Choroid plexus epithelial cell (primary cell): ENCODE measurements around the gene MRFAP1L1.

Experiments used
- DNase-seq: peaks from one replicate; pipeline ENCODE4 v3.0.0-alpha.2; 2010; ENCODE audit warnings: low read depth
- H3K4me3 ChIP-seq: 2 replicates; pipeline ENCODE4 v1.5.1; 2011; ENCODE audit warnings: low read depth, mild to moderate bottlenecking, control low read depth, low read length, moderate library complexity
- TF ChIP-seq, protein P1 (sequence below): conservative IDR thresholded peaks from 2 replicates; pipeline ENCODE4 v1.5.1; 2011; ENCODE audit warnings: low read depth, mild to moderate bottlenecking, control low read depth, inconsistent platforms, low read length, moderate library complexity

The MRFAP1L1 gene

DNA sequence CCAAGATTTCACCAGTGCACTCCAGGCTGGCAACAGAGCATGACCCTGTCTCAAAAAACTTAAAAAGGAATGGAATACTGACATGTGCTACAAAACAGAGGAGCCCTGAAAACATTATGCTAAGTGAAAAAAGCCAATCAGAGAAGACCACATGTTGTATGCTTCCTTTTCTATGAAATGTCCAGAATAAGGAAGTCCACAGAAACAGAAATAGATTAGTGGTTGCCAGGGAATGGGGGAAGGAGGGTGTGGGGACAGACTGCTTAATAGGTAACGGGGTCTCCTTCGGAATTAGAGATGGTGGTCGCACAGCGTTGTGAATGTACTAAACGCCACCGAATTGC, 42.8 kb upstream of the MRFAP1L1 start:
- TF ChIP-seq, protein P1, sequence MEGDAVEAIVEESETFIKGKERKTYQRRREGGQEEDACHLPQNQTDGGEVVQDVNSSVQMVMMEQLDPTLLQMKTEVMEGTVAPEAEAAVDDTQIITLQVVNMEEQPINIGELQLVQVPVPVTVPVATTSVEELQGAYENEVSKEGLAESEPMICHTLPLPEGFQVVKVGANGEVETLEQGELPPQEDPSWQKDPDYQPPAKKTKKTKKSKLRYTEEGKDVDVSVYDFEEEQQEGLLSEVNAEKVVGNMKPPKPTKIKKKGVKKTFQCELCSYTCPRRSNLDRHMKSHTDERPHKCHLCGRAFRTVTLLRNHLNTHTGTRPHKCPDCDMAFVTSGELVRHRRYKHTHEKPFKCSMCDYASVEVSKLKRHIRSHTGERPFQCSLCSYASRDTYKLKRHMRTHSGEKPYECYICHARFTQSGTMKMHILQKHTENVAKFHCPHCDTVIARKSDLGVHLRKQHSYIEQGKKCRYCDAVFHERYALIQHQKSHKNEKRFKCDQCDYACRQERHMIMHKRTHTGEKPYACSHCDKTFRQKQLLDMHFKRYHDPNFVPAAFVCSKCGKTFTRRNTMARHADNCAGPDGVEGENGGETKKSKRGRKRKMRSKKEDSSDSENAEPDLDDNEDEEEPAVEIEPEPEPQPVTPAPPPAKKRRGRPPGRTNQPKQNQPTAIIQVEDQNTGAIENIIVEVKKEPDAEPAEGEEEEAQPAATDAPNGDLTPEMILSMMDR = no peak
- no peak for DNase-seq
- H3K4me3 ChIP-seq = no peak overlapping the region

DNA sequence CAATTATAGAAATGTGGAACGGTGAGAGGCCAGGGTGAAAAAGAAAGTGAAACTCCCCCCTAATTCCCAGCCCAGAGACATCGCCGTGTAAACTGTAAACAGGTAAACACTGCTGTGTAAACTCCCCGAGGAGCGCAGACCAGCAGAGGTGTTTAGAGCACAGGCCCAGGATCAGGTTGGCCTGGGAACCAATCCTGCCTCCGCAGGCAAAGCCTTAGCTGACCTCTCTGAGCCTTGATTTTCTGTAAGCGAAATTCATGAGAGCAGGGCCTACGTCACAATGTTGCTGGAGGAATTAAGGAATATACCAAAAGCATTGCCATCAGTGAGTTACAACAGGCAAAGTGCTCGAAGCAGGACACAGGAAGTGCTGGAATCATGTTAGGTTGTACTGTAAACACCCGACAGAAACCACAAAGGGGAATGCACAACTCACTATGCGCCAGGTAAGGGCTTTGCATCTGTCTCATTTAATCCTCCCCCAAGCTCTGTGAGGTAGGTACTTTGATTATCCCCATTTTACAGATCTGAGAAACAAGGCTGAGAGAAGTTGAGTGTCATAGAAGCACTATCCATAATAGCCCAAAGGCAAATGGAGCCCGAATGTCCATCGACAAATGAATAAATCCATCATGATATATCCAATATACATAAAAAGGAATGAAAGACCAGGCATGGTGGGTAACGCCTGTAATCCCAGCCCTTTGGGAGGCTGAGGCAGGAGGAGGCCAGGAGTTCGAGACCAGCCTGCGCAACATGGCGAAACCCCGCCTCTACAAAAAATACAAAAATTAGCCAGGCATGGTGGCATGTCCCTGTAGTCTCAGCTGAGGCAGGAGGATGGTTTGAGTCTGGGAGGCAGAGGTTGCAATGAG, 42.2 kb upstream of the MRFAP1L1 start:
- TF ChIP-seq, protein P1 = no peak
- H3K4me3 ChIP-seq = no peak overlapping the region
- DNase-seq = no peak

DNA sequence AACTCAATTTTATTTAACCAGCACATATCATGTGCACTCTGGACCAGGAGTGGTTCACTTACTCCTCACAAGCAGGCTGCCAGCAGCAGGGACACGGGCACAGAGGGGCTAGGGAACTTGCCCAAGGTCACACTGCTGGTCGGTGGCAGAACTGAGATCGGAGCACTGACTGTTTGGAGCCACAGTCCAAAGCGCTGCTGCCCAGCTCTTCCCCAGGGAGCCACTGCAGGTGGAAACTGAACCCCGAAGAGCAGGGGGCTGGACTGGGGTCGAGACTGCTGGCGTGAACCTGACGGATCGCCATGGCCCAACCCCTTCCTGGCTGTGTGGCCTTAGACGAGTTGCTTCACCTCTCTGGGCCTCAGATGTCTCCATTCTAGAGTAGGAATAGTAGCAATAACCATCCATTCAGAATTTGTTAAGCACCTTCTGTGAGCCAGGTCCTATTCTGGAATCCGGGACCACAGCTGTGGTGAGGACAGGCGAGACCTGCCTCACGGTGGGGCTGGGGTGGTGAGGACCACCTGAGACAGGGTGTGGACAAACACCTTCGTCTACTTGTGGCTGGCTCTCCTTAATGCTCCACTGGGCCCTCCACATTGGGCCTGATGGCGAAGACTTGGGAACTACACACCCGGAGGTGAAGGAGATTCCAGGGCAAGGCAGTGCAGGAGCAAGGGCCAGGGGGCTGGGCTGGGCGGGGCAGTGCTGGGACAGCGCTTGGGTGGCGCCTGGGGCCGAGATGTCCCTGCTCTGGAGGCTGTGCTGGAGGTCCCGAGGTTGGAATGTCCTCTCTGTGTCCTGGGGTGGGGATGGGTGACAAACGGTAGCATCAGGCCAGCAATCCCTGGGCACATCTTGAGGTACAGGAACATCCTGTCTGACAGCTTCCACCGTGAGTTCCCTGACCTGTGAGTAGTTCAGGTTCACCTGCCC, 40.9 kb upstream of the MRFAP1L1 start:
- no peak overlapping the region for H3K4me3 ChIP-seq
- TF ChIP-seq, protein P1 = no peak
- no peak for DNase-seq

DNA sequence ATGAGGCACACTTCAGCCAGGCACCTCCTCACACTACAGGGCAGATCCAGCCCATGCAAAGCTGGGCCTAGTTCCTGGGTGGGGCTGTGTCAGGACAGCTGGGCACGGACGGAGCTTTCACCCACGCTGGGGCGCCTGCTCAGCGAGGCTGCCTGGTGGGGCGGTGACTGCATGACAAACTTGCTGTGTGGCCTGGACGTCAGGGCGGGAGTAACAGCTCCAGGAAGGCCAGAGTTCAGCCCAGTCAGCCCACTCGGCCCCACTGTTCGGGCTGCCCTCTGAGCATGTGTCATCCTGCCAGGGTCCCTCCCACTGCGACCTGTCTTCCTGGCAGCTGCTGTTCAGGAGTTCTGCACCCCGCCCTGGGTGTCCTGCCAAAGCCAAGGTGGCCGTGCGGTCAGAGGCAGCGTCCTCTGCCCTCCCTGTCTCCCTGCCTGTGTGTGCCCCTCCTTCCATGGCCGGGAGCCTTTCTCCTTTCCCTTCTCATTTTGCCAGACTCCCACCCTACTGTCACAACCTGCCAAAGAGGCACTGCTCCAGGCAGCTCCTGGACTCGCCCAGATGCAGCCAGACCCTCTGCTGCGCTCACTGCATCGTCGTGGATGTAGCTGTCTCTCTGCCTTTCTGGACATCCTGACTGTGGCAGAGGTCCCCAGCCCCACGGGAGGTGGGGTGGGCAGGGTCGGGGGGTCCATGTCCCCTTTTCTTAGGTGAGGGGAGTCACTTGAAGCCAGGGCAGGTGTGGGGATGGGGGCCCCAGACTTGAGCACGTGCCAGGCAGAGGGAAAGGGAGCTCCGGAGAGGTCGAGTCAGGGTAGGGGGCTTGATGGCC, 39.9 kb upstream of the MRFAP1L1 start:
- H3K4me3 ChIP-seq = no peak overlapping the region

DNA sequence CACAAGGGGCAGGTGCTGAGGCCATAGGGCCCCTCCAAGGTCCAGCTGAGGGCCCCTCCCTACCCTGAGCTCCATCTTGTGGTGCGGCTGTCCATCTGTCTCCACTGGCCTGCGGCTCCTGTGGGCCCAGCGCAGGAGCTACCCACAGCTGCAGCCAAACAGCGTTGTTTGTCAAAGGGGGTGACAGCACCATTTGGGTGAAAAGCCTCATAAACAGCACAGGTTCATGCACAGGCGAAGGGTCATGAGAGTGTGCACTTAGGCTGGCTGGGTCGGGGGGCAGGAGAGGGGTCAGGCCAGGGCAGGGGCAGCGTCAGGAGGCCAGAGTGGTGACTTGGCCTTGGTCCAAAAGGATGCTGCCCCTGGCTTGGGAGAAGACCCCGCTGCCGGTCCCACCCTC, 38.6 kb upstream of the MRFAP1L1 start:
- DNase-seq = no peak
- TF ChIP-seq, protein P1 = no peak
- no peak overlapping the region for H3K4me3 ChIP-seq

More for the DNA sequence above, 39.9 kb upstream of the MRFAP1L1 start:
- TF ChIP-seq, protein P1 = no peak
- peak; percentile 16 for DNase-seq

DNA sequence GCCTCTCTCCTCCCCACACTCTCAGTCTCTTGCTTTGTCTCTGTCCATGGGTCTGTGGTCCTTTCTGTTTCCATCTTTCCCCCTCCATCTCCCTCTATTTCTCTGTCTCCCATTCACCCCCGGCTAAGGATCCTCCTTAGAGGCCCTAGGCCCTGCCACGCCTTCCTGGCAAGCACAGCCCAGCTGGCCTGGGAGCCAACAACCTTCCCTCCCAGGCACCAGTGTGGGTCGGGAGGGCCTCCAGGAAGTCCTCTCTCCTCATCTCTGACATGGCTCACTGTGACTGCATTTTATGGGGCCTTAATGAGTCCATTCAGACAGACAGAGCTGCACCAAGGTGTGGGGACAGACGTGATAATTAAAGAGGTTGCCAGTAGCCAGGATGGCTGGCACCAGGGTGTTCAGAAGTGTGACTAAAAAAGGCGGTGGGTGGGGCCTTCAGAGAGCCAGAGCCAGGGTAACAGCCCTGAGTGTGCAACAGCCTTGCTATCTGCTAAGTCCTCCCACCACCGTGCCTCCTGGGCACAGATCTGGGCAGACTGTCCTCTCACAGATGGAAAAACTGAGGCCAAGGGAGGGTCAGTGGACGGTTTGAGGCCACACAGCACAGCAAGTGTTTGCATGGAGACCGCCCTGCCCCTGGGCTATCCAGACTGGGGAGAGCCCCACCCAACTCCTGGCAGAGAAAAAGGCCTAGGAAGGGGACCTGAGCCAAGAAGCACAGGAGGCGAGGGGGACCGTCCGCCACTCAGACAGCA, 37.8 kb upstream of the MRFAP1L1 start:
- no peak overlapping the region for H3K4me3 ChIP-seq
- TF ChIP-seq, protein P1 = no peak
- no peak for DNase-seq
